CD4-positive, alpha-beta T cell (primary cell): ENCODE results near the gene BORCS5. TPM values are rescaled to one million over a fixed set of nuclear protein-coding genes. Genes with fewer than 3 reads are reported as not detected.

Experiments used
- ATAC-seq: fragments of 200-7000 bp; cut with Tn5 transposase; one replicate; pipeline ENCODE4 v1.10.0; 2022; ENCODE audit warnings: mild to moderate bottlenecking; ENCODE audit not compliant: poor library complexity
- CTCF ChIA-PET: fragments of 350-600 bp; sonication (Branson Sonifier 250); formaldehyde crosslinking; loops from one replicate; lab custom pipeline; 2021; ENCODE audit warnings: antibody characterized with exemption, inconsistent platforms; lab: Charles Lee
- POLR2A ChIA-PET: fragments of 350-600 bp; sonication (Branson Sonifier 250); formaldehyde crosslinking; loops from one replicate; lab custom pipeline; 2021; ENCODE audit warnings: antibody characterized with exemption, inconsistent platforms; lab: Charles Lee
- DNase-seq, 14 experiments: peaks; one replicate each; pipeline ENCODE4 v3.0.0-alpha.2; 2013 to 2020; ENCODE audit warnings: mixed read lengths in 2 of 14
- H3K27ac ChIP-seq, 2 donors: one replicate each; pipeline versions ENCODE4 v1.5.1 to v1.7.0; 2013; ENCODE audit warnings: low read length in 2 of 2, low read depth in 1 of 2, mild to moderate bottlenecking in 1 of 2
- H3K27me3 ChIP-seq, 2 experiments: 1 replicate in 1 of 2; 2 replicates in 1 of 2; pipeline versions ENCODE4 v1.6.1 to v1.7.0; 2013; ENCODE audit warnings: low read length in 2 of 2, control low read depth in 1 of 2, mild to moderate bottlenecking in 1 of 2, moderate library complexity in 1 of 2; ENCODE audit not compliant: insufficient read depth in 2 of 2, control insufficient read depth in 1 of 2
- H3K36me3 ChIP-seq: one replicate; pipeline ENCODE4 v1.6.1; 2013; ENCODE audit warnings: low read length, control low read depth; ENCODE audit not compliant: insufficient read depth
- H3K4me1 ChIP-seq: one replicate; pipeline ENCODE4 v1.6.1; 2013; ENCODE audit warnings: low read length, control low read depth; ENCODE audit not compliant: insufficient read depth
- H3K4me3 ChIP-seq: one replicate; pipeline ENCODE4 v1.5.1; 2013; ENCODE audit warnings: mild to moderate bottlenecking, low read length, moderate library complexity
- H3K9me3 ChIP-seq, 2 experiments: 1 replicate in 1 of 2; 2 replicates in 1 of 2; pipeline versions ENCODE4 v1.6.1 to v1.7.0; 2013; ENCODE audit warnings: low read length in 2 of 2, mild to moderate bottlenecking in 2 of 2, control low read depth in 1 of 2, moderate library complexity in 1 of 2; ENCODE audit not compliant: control insufficient read depth in 1 of 2, insufficient read depth in 1 of 2
- H3K27ac Mint-ChIP-seq: one replicate; pipeline ENCODE4 v1.8.0; 2020; ENCODE audit warnings: mixed read lengths
- H3K27me3 Mint-ChIP-seq: one replicate; pipeline ENCODE4 v1.8.0; 2021; ENCODE audit warnings: mixed read lengths
- H3K36me3 Mint-ChIP-seq: one replicate; pipeline ENCODE4 v1.8.0; 2021; ENCODE audit warnings: low read depth, mixed read lengths
- H3K4me1 Mint-ChIP-seq: one replicate; pipeline ENCODE4 v1.8.0; 2021; ENCODE audit warnings: low read depth, mixed read lengths
- H3K4me3 Mint-ChIP-seq: one replicate; pipeline ENCODE4 v1.8.0; 2020; ENCODE audit warnings: mild to moderate bottlenecking, mixed read lengths
- H3K9me3 Mint-ChIP-seq: one replicate; pipeline ENCODE4 v1.8.0; 2020; ENCODE audit warnings: mixed read lengths
- CTCF ChIP-seq: fragments of 200-600 bp; IDR thresholded peaks from one replicate; pipeline ENCODE4 v1.8.0; 2022; ENCODE audit warnings: antibody characterized with exemption, mild to moderate bottlenecking
- intact Hi-C, 2 experiments: fragments of 100-400 bp; cut with DNase I in 1 of 2; cut with micrococcal nuclease in 1 of 2; formaldehyde crosslinking; loops; one replicate each; pipeline versions ENCODE4 v1.15.1 to v1.9.0; 2023 to 2025; cut with DNase I, micrococcal nuclease
- total RNA-seq, 174 experiments: library from RNA in 2 of 174; stranded (reverse) in 2 of 174; gene quantifications; one replicate each; pipeline ENCODE4 v1.2.3 and lab custom pipeline; 2021 to 2026

Gene BORCS5
- total RNA-seq, 2 experiments from 2014 or later, result 36.4 to 39.3 TPM

GRCh38 chr12:12367482-12367998, 10.7 kb downstream of the BORCS5 start:
- TF ChIP-seq CTCF, result no peak
- ChIA-PET POLR2A (interaction anchor here (0.6 to 4.2 kb wide), 4 partner anchors 10 to 358 kb away, joined by 3 to 38 read pairs (median 4); partner anchors contain the start of gene BORCS5), CTCF (interaction anchor here (0.9 to 1.3 kb wide), 4 partner anchors 10 to 323 kb away, joined by 3 to 4 read pairs (median 4); partner anchors contain the start of gene BORCS5)
- H3K27me3 ChIP-seq, result no peaks in the 10 kb centered on the region
- Mint-ChIP-seq H3K4me1 (peaks cover 42% of the 10 kb centered on the region), H3K36me3 (peaks cover 55% of the 10 kb centered on the region), H3K4me3 (no peak overlapping the region), H3K27ac (no peak overlapping the region), H3K9me3 (no peaks in the 10 kb centered on the region), H3K27me3 (no peaks in the 10 kb centered on the region)
- H3K4me3 ChIP-seq, result no peak overlapping the region
- no peak overlapping the region for H3K27ac ChIP-seq
- intact Hi-C loops, result no loop called here
- no peak for DNase-seq
- no peaks in the 10 kb centered on the region for H3K9me3 ChIP-seq
- peaks cover 10% of the 10 kb centered on the region for H3K36me3 ChIP-seq
- H3K4me1 ChIP-seq, result peaks cover 15% of the 10 kb centered on the region
- no peak for ATAC-seq

- no peak overlapping the region for H3K27ac Mint-ChIP-seq
- no peaks in the 10 kb centered on the region for H3K9me3 Mint-ChIP-seq
- peaks cover 37% of the 10 kb centered on the region for H3K36me3 Mint-ChIP-seq
- H3K27me3 ChIP-seq, result no peaks in the 10 kb centered on the region
- DNase-seq, result no peak
- H3K36me3 ChIP-seq, result peaks cover 8% of the 10 kb centered on the region
- H3K9me3 ChIP-seq, result no peaks in the 10 kb centered on the region
- POLR2A ChIA-PET, result no interaction called here
- H3K4me1 Mint-ChIP-seq, result peaks cover 26% of the 10 kb centered on the region
- intact Hi-C loops, result no loop called here
- no peak overlapping the region for H3K4me3 Mint-ChIP-seq
- ATAC-seq, result no peak
- CTCF ChIA-PET, result no interaction called here
- H3K4me3 ChIP-seq, result no peak overlapping the region
- no peak for TF ChIP-seq CTCF
- H3K27me3 Mint-ChIP-seq, result no peaks in the 10 kb centered on the region
- no peak overlapping the region for H3K27ac ChIP-seq
- peaks cover 12% of the 10 kb centered on the region for H3K4me1 ChIP-seq
Observed at GRCh38 chr12:12372946-12373722, 16.3 kb downstream of the BORCS5 start.

GRCh38 chr12:12376646-12377448, 20.0 kb downstream of the BORCS5 start:
- intact Hi-C loops, result loop anchor here (1.0 to 5.0 kb wide), 9 partner anchors 187 to 835 kb away; partner anchors contain the start of gene GPR19 (in 1 of the 2)
- peak in 6 of 14 experiments; percentile 15 to 88 (median 59) for DNase-seq
- H3K27ac Mint-ChIP-seq, result peak overlapping the region; percentile 62
- CTCF ChIA-PET, result interaction anchor here (0.7 to 4.0 kb wide), 27 partner anchors 20 to 360 kb away, joined by 3 to 17 read pairs (median 4); partner anchors contain the start of genes BORCS5 and DUSP16
- POLR2A ChIA-PET, result interaction anchor here (1.0 to 3.2 kb wide), 21 partner anchors 20 to 360 kb away, joined by 3 to 35 read pairs (median 7); partner anchors contain the start of genes BORCS5 and DUSP16
- Histone ChIP-seq H3K4me3 (no peak overlapping the region), H3K9me3 (no peaks in the 10 kb centered on the region), H3K36me3 (peaks cover 8% of the 10 kb centered on the region), H3K27ac (no peak overlapping the region), H3K27me3 (no peaks in the 10 kb centered on the region), H3K4me1 (peaks cover 20% of the 10 kb centered on the region)
- H3K27me3 Mint-ChIP-seq, result no peaks in the 10 kb centered on the region
- peaks cover 41% of the 10 kb centered on the region for H3K36me3 Mint-ChIP-seq
- peak; percentile 47 for ATAC-seq
- H3K4me3 Mint-ChIP-seq, result no peak overlapping the region
- no peaks in the 10 kb centered on the region for H3K9me3 Mint-ChIP-seq
- TF ChIP-seq CTCF, result peak; percentile 83
- peaks cover 49% of the 10 kb centered on the region for H3K4me1 Mint-ChIP-seq
